ENCODE measurements around the gene MMS19.

Gene MMS19

GRCh38 chr10:97416565-97416964 is 81.7 kb downstream of the MMS19 start:
- no peak overlapping the region for H3K4me3 ChIP-seq (ENCODE audit: control insufficient read depth, low read depth, low read length)
- no peak for DNase-seq (ENCODE audit: low read depth)

GRCh38 chr10:97412891-97413304 is 85.3 kb downstream of the MMS19 start:
- H3K4me3 ChIP-seq (ENCODE audit: control insufficient read depth, low read depth, low read length) = no peak overlapping the region
- TF ChIP-seq, protein P1, sequence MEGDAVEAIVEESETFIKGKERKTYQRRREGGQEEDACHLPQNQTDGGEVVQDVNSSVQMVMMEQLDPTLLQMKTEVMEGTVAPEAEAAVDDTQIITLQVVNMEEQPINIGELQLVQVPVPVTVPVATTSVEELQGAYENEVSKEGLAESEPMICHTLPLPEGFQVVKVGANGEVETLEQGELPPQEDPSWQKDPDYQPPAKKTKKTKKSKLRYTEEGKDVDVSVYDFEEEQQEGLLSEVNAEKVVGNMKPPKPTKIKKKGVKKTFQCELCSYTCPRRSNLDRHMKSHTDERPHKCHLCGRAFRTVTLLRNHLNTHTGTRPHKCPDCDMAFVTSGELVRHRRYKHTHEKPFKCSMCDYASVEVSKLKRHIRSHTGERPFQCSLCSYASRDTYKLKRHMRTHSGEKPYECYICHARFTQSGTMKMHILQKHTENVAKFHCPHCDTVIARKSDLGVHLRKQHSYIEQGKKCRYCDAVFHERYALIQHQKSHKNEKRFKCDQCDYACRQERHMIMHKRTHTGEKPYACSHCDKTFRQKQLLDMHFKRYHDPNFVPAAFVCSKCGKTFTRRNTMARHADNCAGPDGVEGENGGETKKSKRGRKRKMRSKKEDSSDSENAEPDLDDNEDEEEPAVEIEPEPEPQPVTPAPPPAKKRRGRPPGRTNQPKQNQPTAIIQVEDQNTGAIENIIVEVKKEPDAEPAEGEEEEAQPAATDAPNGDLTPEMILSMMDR (IDR thresholded peaks at IDR 0.05; ENCODE audit: control insufficient read depth, insufficient read depth, low read depth, low read length, missing control alignments) = no peak
- DNase-seq (ENCODE audit: low read depth) = no peak

More at GRCh38 chr10:97416565-97416964, 81.7 kb downstream of the MMS19 start:
- TF ChIP-seq, protein P1 (IDR thresholded peaks at IDR 0.05; ENCODE audit: control insufficient read depth, insufficient read depth, low read depth, low read length, missing control alignments) = no peak

DNA sequence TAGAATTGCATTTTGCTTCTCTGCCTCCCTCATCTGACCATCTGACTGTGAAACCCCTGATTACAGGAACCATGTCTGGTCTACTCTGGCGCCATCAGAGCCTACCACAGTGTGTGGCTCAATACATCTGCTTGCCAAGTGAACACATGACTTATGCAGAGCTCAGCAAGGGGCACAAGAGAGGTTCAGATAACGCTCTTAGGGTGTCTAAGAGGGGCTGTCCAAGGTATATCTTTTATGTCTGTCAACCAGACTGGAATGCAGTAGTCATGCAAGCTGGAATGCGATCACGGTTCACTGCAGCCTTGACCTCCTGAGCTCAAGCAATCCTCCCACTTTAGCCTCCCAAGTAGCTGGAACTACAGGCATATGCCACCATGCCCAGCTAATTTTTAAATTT is 86.8 kb downstream of the MMS19 start:
- no peak for DNase-seq (ENCODE audit: low read depth)
- TF ChIP-seq, protein P1 (IDR thresholded peaks at IDR 0.05; ENCODE audit: control insufficient read depth, insufficient read depth, low read depth, low read length, missing control alignments) = no peak
- H3K4me3 ChIP-seq (ENCODE audit: control insufficient read depth, low read depth, low read length) = no peak overlapping the region

DNA sequence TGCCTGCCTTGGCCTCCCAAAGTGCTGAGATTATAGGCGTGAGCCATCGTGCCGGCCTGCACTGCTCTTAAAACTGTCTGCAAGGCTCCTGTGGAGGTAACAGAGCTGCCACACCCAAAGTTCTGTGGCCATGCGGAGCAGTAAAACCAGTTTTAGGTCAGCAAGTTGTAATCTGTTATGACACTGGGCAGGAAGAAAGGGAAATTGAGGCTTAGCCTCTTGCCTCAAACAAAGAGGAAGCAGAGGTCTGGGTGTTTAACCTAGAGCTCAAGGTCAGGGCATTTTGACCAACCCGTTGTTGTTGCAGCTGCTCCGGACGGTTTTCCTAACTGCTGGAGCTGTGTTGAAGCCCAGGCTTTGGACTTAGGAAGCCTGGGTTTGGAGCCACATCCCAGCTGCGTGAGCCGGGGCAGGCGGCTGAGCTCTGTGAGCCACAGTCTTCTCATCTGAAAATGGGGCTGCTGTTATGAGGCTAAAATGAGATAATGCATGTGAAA is 89.7 kb downstream of the MMS19 start:
- TF ChIP-seq, protein P1 (IDR thresholded peaks at IDR 0.05; ENCODE audit: control insufficient read depth, insufficient read depth, low read depth, low read length, missing control alignments) = no peak
- DNase-seq (ENCODE audit: low read depth) = no peak
- no peak overlapping the region for H3K4me3 ChIP-seq (ENCODE audit: control insufficient read depth, low read depth, low read length)

Data from AG09309 (cell line).